ENCODE measurements around the gene GRPEL2.

- TF ChIP-seq CTCF (IDR thresholded peaks at IDR 0.05) (no peak), POLR2A (IDR thresholded peaks at IDR 0.05) (no peak)
Measured at GRCh38 chr5:149401051-149401450, 55.8 kb downstream of the GRPEL2 start.
